GM18502 (cell line): ENCODE measurements around the gene MFF.

Source experiments
- ATAC-seq: cut with Tn5 transposase; IDR thresholded peaks from one replicate; pipeline ENCODE4 v1.9.1; 2021; ENCODE audit warnings: mild to moderate bottlenecking; ENCODE audit not compliant: unreplicated experiment, poor library complexity

The MFF gene

GRCh38 chr2:227324995-227325838 is at the start of gene MFF:
TSS of gene MFF (plus strand) at chr2:227325251. CDS start at chr2:227330666, 5,415 bp downstream.
- ATAC-seq, result peak; percentile 98

DNA sequence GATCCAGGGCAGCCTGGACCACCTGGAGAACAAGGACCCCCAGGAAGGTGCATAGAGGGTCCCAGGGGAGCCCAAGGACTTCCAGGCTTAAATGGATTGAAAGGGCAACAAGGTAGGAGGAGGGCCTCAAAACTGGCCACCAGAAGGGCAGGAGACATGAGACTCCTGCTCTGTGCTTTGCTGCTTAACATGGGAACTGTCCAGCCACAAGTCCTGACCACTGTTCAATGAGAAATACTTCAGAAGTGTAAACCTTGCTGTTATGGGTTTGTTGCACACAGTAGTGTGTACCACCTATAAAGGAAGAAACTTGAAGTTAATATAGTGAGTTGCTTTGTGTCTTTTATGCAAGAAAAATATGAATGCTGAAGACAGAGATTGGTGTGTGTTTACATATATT is 44.2 kb upstream of the MFF start:
- no peak for ATAC-seq

GRCh38 chr2:227285741-227286236 is 39.3 kb upstream of the MFF start:
- no peak for ATAC-seq

- ATAC-seq, result no peak
Measured at GRCh38 chr2:227287771-227288170, 37.3 kb upstream of the MFF start.

- no peak for ATAC-seq
Measured at GRCh38 chr2:227292314-227292713, 32.7 kb upstream of the MFF start.

- no peak for ATAC-seq
Measured at GRCh38 chr2:227293531-227293930, 31.5 kb upstream of the MFF start.

GRCh38 chr2:227295806-227296205 is 29.2 kb upstream of the MFF start:
- no peak for ATAC-seq

DNA sequence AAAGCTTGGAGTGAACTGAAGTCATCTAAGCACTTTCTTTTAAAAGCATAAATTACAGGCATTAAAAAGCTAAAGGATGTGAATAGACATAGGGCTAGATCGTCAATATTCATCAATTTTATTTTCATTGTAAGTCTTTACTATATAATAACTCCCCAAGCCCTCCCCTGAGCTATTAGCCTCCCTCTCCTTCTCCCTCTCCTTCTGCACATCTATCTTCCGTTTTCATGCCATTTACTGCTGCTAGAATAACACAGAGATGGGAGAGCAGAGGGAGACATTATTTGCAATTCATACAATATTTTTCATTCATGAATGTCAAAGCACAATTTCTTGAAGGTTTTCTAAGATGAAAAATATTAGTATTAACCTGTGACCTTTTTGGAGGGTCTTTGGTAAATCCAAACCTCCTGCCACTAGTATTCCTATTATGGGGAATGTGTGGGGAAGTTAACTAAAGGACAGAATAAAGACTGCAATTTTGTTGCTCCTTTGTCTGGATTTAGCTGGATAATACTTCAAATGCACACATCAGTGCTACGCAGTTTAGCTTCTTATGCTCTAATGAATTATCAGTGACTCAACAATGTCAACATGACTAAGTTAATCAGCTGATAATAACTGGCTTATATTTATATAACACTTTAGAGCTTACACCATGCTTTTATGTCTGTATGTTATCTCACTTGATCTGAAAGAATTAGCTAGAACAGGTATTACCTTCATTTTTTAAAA is 28.2 kb upstream of the MFF start:
- no peak for ATAC-seq

- ATAC-seq, result no peak
Measured at GRCh38 chr2:227301523-227301922, 23.5 kb upstream of the MFF start.

DNA sequence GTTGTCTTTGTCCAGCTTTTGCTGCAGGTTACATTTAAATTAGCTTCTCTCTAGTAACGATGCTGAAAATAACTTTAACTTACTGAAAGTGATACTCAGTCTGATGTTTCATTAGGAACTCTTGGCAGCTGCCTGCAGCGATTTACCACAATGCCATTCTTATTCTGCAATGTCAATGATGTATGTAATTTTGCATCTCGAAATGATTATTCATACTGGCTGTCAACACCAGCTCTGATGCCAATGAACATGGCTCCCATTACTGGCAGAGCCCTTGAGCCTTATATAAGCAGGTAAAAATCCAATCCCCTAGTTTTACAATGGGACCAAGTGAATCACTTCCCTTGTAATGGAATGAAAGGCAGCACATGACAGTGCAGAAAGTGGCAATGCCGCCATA is 16.3 kb upstream of the MFF start:
- ATAC-seq, result peak; percentile 92

DNA sequence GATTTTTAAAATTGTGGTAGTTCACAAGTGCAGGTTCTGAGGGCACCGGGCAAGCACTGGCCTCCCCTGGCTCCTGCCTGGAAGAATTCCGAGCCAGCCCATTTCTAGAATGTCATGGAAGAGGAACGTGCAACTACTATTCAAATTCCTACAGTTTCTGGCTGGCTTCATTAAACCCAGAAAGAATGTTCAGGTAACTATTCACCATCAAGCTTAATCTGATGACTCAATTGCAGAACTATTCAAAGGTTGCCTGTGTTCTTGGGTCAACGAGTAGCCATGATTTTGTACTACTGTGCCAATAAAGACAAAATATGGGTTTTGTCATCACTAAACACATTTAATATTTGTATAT is 14.3 kb upstream of the MFF start:
- no peak for ATAC-seq

DNA sequence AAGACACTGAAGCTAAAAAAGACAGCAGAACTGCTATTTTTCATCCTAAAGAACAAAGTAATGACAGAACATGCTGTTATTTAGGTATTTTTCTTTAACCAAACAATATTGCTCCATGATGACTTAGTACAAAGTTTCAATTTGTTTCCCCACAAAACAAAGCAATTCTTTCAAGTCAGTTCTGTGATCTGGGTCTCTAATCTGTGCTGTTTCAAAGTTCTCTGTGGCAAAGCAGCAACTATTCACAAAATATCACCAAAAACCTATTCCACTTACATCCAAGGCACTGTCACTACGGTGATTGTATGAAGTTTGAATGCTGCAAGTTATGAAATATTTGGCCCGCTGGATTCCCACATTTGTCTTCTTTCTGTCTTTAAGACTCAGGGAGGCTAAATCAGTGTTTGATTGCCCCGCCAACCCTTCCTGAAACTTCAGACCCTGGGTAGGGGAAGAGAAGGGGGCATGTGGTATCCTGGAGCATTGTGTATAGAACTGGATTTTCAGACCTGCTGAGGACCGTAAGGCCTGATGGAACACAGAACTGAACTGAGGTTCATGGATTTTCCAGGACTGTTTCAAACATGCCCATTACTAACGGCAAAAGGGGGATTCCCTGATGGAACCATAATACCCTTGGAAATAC is 13.1 kb upstream of the MFF start:
- ATAC-seq, result no peak

- ATAC-seq, result no peak
Measured at GRCh38 chr2:227312579-227312978, 12.5 kb upstream of the MFF start.

DNA sequence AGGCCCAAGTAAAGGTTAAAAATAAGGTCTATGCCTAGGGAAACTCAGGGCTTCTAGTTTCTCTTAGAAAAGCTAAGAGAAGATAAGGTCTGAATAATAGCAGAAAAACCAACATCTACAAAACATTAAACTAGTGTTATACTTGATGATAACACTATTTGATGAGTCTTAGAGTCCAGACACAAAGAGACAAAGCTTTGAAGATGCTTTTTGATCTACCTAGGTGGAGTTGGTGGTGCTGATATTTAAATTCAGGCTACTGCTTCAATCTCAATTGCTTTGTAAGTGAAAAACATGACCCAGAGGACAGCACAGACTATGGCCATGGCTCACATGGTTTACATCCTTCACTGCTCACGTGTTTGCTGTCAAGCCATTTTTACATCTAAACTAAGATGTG is 11.7 kb upstream of the MFF start:
- ATAC-seq, result no peak

DNA sequence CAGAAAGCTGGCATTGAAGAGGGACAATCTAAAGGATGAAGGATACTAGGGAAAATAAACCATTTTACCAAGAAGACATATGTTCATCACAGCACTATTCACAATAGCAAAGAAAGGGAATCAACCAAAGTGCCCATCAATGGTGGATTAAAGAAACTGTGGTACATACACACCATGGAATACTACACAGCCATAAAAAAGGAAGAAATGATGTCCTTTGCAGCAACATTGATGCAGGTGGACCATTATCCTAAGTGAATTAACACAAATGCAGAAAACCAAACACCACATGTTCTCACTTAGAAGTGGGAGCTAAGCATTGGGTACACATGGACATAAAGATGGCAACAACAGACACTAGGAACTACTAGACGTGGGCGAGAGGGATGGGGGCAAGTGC is 7.2 kb upstream of the MFF start:
- no peak for ATAC-seq

DNA sequence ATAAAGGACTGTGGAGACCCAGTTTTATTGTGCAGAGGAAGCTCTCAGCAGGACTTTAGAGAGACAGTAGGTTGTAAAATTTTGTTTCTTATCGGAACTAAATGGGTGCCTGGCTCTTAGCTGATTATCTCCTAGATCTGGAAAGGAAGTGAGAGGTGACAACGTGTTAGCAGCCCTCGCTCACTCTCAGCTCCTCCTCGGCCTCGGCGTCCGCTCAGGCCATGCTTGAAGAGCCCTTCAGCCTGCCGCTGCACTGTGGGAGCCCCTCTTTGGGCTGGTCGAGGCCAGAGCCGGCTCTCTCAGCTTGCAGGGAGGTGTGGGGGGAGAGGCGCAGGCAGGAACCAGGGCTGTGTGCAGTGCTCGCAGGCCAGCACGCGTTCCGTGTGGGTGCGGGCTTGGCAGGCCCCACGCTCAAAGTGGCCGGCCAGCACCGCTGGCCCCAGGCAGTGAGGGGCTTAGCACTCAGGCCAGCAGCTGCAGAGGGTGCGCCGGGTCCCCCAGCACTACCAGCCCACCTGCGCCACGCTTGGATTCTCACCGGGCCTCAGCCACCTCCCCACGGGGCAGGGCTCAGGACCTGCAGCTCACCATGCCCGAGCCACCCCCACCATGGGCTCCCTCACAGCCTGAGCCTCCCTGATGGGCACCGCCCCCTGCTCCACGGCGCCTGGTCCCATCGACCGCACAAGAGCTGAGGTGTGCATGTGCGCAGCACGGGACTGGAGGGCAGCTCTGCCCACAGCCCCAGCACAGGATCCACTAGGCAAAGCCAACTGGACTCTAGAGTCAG is 4.6 kb upstream of the MFF start:
- no peak for ATAC-seq

DNA sequence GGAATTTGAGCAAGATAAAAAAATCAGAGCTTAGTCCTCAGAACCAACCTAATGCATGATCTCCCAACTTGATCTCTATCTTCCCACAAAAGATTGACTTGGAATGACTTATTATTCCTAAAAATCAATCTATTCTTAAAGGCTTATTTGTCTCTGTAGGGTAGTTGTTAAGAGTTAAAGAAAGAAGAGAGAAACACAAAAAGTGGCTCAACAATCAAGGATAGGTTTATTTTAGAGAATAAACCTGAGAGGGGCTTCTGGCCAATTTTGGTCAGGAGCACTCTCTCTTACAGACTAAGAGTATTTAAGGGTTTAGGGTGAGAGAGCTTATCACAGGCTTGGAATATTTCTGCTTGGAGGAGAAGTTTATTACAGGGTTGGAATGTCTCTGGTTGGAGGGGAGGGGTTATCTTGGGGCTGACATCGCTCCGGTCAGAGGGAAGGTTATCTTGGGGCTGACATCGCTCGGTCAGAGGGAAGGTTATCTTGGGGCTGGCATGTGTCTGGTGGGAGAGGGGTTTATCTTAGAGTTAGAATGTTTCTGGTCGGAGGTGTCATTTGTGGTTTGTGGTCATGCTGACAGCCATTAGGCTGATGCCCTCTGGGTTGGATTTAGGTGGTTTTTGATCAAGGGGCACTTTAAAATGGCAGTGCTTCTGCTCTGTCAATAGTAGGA is 2.4 kb upstream of the MFF start:
- no peak for ATAC-seq

DNA sequence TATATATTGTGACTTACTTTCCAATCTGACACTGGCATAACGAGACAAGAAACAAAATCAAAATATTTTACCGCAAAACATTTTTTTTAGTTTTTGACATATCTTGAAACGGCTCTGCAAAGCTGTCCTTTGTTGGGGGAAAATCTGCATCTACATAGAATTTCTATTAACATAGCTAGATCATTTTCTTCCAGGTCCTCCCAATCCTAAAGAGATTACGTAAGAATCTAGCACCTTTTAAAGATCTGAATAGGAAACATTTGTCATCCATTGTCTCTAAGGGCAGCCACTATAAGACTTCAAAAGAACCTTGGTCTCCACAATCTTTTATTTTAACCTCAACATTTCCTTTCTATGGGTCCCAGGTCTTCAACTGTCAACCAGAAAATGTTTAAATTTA is 1.2 kb upstream of the MFF start:
- ATAC-seq, result no peak

DNA sequence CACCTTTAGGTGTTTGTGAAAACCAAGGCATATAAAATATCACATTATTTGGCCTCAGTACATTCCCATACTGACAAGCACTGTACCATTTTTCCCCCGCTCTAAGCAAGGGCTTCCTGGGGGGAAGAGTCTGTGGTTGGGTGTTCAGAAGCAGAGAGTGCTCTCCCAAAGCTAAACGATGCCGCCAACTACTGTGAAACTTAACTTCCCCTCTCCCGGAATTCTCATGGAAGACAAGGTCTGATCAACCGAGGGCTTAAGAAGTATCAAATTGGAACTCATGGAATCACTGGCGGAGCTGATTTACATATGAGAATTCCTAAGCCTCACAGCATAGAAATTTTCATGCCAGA is 433 bp upstream of the MFF start:
- peak; percentile 12 for ATAC-seq

GRCh38 chr2:227325839-227326195 is 766 bp downstream of the MFF start:
- ATAC-seq, result peak; percentile 12
